ENCODE results near the gene NOSIP. TPM values are rescaled to one million over a fixed set of nuclear protein-coding genes. Genes with fewer than 3 reads are reported as not detected.

The NOSIP gene
- total RNA-seq, 4 donors from 2014 or later = 73.4 to 86.7 (median 80.9) TPM

DNA sequence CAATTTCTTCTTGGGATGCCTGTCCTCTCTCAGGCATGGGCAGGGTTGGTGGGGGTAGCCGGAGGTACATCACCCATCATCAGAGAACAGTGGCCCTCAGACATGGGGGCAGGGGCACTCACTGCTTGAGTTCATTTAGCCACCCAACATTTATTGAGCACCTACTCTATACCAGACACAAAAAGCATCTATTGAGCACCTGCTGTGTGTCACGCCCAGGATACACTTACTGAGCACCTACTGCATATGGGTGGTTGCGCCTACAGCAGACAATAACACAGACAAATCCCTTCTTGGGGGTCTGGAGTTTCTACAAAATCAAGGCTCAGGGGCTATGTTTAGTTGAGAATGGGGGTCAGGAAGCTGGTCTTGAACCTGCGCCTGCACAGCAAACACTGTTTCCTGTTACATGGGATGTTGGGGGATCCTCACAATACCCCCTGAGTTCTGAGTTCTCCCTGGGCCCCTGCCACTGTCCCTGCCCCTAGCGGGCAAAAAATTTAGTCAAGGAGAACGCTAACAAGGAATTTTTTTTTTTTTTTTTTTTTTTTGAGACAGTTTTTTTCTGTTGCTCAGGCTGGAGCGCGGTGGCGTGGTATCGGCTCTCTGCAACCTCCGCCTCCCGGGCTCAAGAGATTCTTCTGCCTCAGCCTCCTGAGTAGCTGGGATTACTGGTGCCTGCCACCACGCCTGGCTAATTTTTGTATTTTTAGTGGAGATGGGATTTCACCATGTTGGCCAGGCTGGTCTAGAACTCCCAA lies 41.0 kb downstream of the NOSIP start:
- no peak overlapping the region for H3K27ac ChIP-seq
- no peak for DNase-seq
- no peaks in the 10 kb centered on the region for H3K27me3 ChIP-seq
- peaks cover 0 to 15% (median 6%) of the 10 kb centered on the region in 4 donors for H3K4me1 ChIP-seq
- no peak overlapping the region for H3K4me3 ChIP-seq
- TF ChIP-seq CTCF (IDR thresholded peaks at IDR 0.05) (no peak), POLR2A (IDR thresholded peaks at IDR 0.05) (no peak)
- peaks cover 0 to 68% (median 0%) of the 10 kb centered on the region in 3 donors for H3K36me3 ChIP-seq
- H3K9me3 ChIP-seq = no peaks in the 10 kb centered on the region

GRCh38 chr19:49538643-49539042 lies 41.7 kb downstream of the NOSIP start:
- DNase-seq = no peak
- H3K9me3 ChIP-seq = no peaks in the 10 kb centered on the region
- peaks cover 0 to 23% (median 7%) of the 10 kb centered on the region in 4 donors for H3K4me1 ChIP-seq
- H3K27me3 ChIP-seq = no peaks in the 10 kb centered on the region
- peaks cover 0 to 75% (median 0%) of the 10 kb centered on the region in 3 donors for H3K36me3 ChIP-seq
- no peak for TF ChIP-seq POLR2A (IDR thresholded peaks at IDR 0.05)
- TF ChIP-seq CTCF (IDR thresholded peaks at IDR 0.05) = no peak
- no peak overlapping the region for H3K4me3 ChIP-seq
- H3K27ac ChIP-seq = no peak overlapping the region

- H3K4me3 ChIP-seq = no peak overlapping the region
- H3K4me1 ChIP-seq = peaks cover 0 to 27% (median 10%) of the 10 kb centered on the region in 4 donors
- peaks cover 0 to 76% (median 0%) of the 10 kb centered on the region in 3 donors for H3K36me3 ChIP-seq
- H3K9me3 ChIP-seq = no peaks in the 10 kb centered on the region
- no peak overlapping the region for H3K27ac ChIP-seq
- no peak for DNase-seq
- no peak for TF ChIP-seq CTCF (IDR thresholded peaks at IDR 0.05)
- TF ChIP-seq POLR2A (IDR thresholded peaks at IDR 0.05) = no peak
- H3K27me3 ChIP-seq = no peaks in the 10 kb centered on the region
Measured at GRCh38 chr19:49536921-49537462, 43.4 kb downstream of the NOSIP start.

DNA sequence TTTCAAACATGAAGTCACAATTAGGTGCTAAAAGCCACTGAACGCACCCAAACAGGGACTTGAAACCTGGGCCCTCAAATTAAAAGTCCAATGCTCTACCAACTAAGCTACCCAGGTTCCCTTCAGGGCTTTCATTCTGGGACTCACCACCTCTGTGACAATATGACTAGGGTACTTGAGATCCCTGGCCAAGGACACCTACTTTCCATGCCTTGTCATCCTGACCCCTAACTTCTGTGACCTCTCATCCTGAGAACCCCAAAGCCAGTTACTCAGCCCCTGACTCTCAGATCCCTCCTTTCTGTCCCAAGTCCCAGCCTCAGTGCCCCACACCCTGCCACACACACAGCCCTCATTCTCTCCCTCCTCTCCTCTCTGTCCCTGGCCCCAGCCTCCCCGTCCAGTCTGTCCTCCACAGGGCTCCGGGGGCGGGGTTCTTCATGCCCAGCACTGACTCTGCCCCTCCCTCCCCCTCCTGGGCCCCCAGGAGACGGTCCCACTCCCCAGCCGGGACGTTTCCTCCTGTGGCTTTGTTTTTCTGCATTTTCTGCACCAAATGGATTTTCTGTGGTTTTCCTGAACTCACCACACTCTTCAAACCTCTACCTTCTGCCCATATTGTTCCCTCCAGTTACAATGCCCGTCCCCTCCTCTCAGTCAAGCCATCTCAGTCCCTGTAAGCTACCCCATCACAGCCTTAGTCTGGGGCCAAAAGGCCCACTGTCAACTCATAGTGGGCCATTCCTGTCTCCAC lies 45.5 kb downstream of the NOSIP start:
- Histone ChIP-seq H3K27ac (peak overlapping the region in 1 of 4 donors; percentile 44), H3K9me3 (no peaks in the 10 kb centered on the region), H3K36me3 (peaks cover 0 to 74% (median 0%) of the 10 kb centered on the region in 3 donors), H3K4me3 (peak overlapping the region in 2 of 4 donors; percentile 47 to 51), H3K4me1 (peaks cover 0 to 27% (median 10%) of the 10 kb centered on the region in 4 donors), H3K27me3 (no peaks in the 10 kb centered on the region)
- TF ChIP-seq POLR2A (IDR thresholded peaks at IDR 0.05) (no peak), CTCF (IDR thresholded peaks at IDR 0.05) (no peak)
- no peak for DNase-seq

- Histone ChIP-seq H3K27ac (peak overlapping the region in 1 of 4 donors; percentile 44), H3K9me3 (no peaks in the 10 kb centered on the region), H3K27me3 (no peaks in the 10 kb centered on the region), H3K4me1 (peaks cover 0 to 27% (median 10%) of the 10 kb centered on the region in 4 donors), H3K36me3 (peaks cover 0 to 72% (median 0%) of the 10 kb centered on the region in 3 donors), H3K4me3 (peak overlapping the region; percentile 45 to 51 (median 49))
- peak; percentile 74 to 88 (median 82) for DNase-seq
- TF ChIP-seq POLR2A (IDR thresholded peaks at IDR 0.05) = no peak
- peak in 3 of 6 experiments; percentile 2 to 54 (median 48) for TF ChIP-seq CTCF (IDR thresholded peaks at IDR 0.05)
Measured at GRCh38 chr19:49533551-49534488, 46.5 kb downstream of the NOSIP start.
